Kidney epithelial cell (primary cell): ENCODE data around the gene DACT3. TPM values are rescaled to one million over a fixed set of nuclear protein-coding genes. Genes with fewer than 3 reads are reported as not detected.

ENCODE experiments used
- DNase-seq: peaks from one replicate; pipeline ENCODE4 v3.0.0-alpha.2; 2010; ENCODE audit warnings: low read depth
- H3K27me3 ChIP-seq: 2 replicates; pipeline ENCODE4 v1.6.0; 2011; ENCODE audit warnings: low read length; ENCODE audit not compliant: control insufficient read depth, insufficient read depth
- H3K36me3 ChIP-seq: 2 replicates; pipeline ENCODE4 v1.5.1; 2011; ENCODE audit warnings: low read length; ENCODE audit not compliant: control insufficient read depth, insufficient read depth
- H3K4me3 ChIP-seq: 2 replicates; pipeline ENCODE4 v1.5.1; 2011; ENCODE audit warnings: low read depth, mild to moderate bottlenecking, control low read depth, low read length
- CTCF ChIP-seq: IDR thresholded peaks from 2 replicates; pipeline ENCODE4 v1.5.1; 2011; ENCODE audit warnings: mild to moderate bottlenecking, moderate library complexity, low read length, control low read depth, inconsistent platforms; ENCODE audit not compliant: insufficient read depth, poor library complexity, severe bottlenecking
- total RNA-seq: library from RNA; depleted of rRNA; stranded (reverse); fragments of >200 nt; gene quantifications from 2 replicates; pipeline ENCODE4 v1.2.3, GENCODE V29; 2015

DACT3 gene
- total RNA-seq, 1 donor from 2014 or later = 0.33 TPM

GRCh38 chr19:46622118-46622446, 38.9 kb downstream of the DACT3 start:
- Histone ChIP-seq H3K4me3 (no peak overlapping the region), H3K27me3 (peaks cover 8% of the 10 kb centered on the region), H3K36me3 (no peaks in the 10 kb centered on the region)
- no peak for TF ChIP-seq CTCF
- no peak for DNase-seq

GRCh38 chr19:46621191-46622117, 39.5 kb downstream of the DACT3 start:
- no peak for DNase-seq
- TF ChIP-seq CTCF = peak; percentile 2
- Histone ChIP-seq H3K27me3 (peaks cover 8% of the 10 kb centered on the region), H3K4me3 (no peak overlapping the region), H3K36me3 (no peaks in the 10 kb centered on the region)

GRCh38 chr19:46620716-46621115, 40.3 kb downstream of the DACT3 start:
- DNase-seq = no peak
- no peaks in the 10 kb centered on the region for H3K36me3 ChIP-seq
- TF ChIP-seq CTCF = no peak
- H3K27me3 ChIP-seq = peaks cover 8% of the 10 kb centered on the region
- no peak overlapping the region for H3K4me3 ChIP-seq

- no peak for DNase-seq
- TF ChIP-seq CTCF = no peak
- Histone ChIP-seq H3K4me3 (no peak overlapping the region), H3K36me3 (no peaks in the 10 kb centered on the region), H3K27me3 (peaks cover 8% of the 10 kb centered on the region)
Measured at GRCh38 chr19:46620267-46620666, 40.7 kb downstream of the DACT3 start.

- no peak for DNase-seq
- Histone ChIP-seq H3K36me3 (no peaks in the 10 kb centered on the region), H3K4me3 (no peak overlapping the region), H3K27me3 (peaks cover 8% of the 10 kb centered on the region)
- TF ChIP-seq CTCF = no peak
Measured at GRCh38 chr19:46618670-46619231, 42.2 kb downstream of the DACT3 start.
